Measurements from ENCODE around the gene SIN3B.

Gene SIN3B

GRCh38 chr19:16829822-16830289, 658 bp downstream of the SIN3B start:
- DNase-seq: no peak

GRCh38 chr19:16830679-16831078, 1.5 kb downstream of the SIN3B start:
- DNase-seq: no peak

- DNase-seq: no peak
These were observed 2.3 kb downstream of the SIN3B start for GRCh38 chr19:16831531-16831930.

GRCh38 chr19:16834747-16835146, 5.5 kb downstream of the SIN3B start:
- no peak for DNase-seq

DNA sequence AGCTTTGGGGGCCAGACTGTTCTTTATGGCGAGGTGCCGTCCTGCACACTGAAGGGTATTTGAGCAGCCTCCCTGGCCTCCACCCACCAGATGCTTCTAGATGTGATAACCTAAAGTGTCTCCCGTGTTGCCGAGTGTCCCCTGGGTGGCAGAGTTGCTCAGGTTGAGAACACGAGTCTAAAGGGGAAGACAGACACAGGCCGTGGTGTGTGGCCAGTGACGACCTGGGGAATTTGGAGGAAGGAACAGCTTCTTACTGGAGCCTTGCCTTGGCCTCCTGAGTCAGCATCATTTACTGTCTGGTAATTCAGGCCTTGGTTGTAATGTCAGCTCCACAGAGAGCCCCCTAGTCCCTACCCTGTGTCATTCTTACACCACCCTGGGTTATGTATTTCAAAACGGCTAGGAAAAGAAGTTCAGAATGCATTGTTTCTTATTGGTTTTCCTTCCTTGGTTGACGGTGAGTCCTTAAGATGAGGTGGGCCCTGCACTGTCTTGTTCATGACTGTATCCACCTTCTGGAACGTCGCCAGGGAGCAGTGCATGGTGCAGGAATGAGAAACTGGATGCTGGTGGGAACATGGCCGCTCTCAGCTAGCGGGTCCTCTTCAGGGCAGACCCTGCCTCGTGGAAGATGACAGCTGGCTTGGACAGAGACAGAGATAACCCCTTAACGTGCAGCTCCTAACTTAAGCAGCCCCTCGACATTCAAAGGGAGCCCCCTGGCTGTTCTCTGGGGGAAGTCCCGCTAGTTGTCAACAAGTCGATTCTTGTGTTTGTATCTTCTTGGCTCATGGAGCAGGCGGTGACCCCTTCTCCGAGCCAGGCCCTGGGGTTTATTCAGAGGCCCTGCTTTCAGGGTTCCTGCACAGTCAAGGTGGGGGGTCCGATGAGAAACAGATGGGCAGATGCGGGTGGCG, 7.2 kb downstream of the SIN3B start:
- no peak for DNase-seq

- no peak for DNase-seq
These were observed 7.8 kb downstream of the SIN3B start for GRCh38 chr19:16837035-16837362.

DNA sequence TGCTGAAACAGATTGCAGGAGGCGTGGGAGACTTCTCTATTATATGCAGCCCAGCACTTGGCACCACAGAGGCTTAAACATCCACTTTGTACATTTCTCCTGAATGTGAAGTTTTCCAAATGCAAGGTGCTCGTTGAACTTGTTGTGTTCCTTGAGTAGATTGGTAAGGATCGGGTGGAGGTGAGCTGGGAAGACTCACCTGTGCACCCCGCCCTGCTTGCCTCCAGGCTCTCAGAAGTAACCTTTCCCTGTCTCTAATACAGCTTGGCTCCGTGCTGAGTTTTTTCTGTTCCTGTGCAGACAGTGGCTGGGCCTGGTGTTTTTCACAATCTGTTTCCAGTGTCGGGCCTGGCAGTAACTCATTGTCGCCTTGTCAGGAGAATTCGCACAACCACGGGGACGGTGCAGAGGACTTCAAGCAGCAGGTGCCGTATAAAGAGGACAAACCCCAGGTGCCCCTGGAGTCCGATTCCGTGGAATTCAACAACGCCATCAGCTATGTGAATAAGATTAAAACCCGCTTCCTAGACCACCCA, 12.3 kb downstream of the SIN3B start:
- no peak for DNase-seq

DNA sequence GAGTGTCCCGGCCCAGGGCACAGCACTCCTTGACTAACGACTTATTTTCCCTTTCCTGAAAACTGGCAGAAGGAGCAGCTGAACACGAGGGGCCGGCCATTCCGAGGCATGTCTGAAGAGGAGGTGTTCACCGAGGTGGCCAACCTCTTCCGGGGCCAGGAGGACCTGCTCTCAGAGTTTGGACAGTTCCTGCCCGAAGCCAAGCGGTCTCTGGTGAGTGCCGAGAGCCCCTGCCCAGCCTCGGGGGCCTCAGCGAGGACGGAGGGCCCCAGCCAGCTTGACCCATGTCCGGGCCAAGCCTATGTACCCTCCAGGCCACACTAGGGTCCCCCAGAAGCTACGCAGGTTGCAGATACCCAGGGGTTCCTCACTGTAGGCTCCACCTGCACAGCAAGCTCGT, 17.7 kb downstream of the SIN3B start:
- DNase-seq: no peak

- DNase-seq: no peak
These were observed 18.2 kb downstream of the SIN3B start for GRCh38 chr19:16847430-16847829.

GRCh38 chr19:16849168-16849567, 20.0 kb downstream of the SIN3B start:
- no peak for DNase-seq

GRCh38 chr19:16850133-16850532, 20.9 kb downstream of the SIN3B start:
- DNase-seq: no peak

GRCh38 chr19:16851031-16851712, 22.0 kb downstream of the SIN3B start:
- DNase-seq: no peak

GRCh38 chr19:16853066-16853465, 23.9 kb downstream of the SIN3B start:
- no peak for DNase-seq

DNA sequence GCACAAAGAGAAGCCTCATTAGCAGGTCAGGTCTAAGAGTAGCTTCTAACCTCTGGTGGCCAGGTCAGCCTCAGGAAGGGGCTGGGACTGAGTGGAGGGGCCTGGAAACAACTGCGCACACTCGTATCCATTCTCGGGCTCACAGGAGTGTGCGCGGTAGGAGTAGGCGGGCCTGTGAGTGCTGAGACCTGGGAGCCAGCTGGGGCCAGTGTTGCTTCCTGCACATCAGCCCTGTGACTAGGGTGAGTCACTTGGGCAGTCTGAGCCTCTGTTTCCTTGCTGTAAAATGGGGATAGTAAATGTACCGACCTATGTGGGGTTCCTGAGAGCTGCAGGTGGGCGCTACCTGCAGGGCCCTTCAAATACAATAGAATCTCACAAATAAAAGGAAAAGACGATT, 26.9 kb downstream of the SIN3B start:
- no peak for DNase-seq

GRCh38 chr19:16859626-16860025, 30.4 kb downstream of the SIN3B start:
- no peak for DNase-seq

DNA sequence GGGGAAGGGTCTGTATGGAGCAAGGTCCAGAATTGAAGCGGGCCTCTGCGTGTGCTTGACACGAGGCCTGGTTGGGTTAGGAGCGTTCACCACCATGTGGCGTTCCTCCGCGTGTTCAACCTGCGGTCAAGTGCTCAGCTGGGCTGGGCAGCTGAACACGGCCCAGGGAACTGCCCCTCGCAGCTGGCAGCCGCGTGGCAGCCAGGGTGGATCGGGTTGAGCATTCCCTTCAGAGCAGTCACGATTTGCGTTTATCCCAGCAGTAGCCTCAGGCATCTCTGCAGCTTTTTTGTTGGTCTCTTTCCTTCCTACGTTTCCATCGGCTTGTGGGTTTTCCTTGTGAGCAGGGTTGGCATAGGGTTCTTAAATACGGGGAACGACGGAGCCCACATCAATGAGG, 30.9 kb downstream of the SIN3B start:
- DNase-seq: no peak

DNA sequence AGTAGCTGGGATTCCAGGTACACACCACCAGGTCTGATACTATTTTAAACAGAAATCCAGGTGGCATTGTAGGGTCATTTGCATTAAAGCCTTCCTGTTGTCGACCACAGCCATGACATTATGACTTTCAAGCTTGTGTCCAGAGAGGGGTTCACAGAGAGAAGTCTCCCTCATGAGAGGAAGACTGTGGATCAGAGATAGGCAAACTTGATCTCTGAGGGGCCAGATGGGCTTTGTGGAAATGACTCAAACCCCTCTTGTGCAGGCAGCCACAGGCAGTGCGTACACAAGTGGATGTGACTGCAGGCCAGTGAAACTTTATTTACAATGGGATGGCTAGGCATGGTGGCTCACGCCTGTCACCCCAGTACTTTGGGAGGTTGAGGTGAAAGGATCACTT, 31.8 kb downstream of the SIN3B start:
- no peak for DNase-seq

DNA sequence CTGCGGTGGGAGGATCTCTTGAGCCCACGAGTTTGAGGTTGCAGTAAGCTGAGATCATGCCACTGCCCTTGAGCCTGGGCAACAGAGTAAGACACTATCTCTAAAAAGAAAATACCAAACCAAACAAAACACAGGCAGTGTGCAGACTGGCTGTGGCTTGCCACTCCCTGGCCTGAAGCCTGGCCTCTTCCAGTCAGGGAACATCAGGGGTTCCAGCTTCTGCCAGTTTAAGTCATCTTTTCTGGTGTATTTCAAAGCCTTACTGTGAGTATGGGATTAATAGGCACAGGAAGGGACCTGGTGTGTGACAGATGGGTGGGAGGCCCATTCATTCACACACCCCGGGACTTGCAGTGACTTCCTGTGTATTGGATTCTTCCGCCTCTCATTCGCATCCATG, 32.6 kb downstream of the SIN3B start:
- no peak for DNase-seq

DNA sequence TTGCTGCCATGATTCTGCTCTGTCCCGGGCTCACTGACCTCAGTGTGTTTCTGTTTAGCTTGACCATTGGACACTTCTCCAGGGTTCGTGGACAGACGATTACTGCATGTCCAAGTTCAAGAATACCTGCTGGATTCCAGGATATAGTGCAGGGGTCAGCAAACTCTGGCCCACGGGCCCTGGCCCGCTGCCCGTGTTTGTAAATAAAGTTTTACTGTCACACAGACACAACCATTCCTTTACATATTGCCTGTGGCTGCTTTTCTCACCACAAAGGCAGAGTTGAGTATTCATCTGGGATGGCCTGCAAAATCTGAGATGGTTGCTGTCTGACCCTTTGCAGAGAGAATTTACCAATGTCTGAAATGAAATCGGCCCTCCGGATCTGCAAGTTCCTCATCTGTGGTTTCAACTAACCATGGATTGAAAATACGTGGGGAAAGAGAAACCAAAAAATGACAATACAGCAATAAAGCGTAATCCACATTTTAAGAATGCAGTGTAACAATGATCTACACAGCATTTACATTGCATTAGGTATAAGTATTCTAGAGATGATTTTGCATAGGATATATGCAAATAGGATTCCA, 33.7 kb downstream of the SIN3B start:
- no peak for DNase-seq

DNA sequence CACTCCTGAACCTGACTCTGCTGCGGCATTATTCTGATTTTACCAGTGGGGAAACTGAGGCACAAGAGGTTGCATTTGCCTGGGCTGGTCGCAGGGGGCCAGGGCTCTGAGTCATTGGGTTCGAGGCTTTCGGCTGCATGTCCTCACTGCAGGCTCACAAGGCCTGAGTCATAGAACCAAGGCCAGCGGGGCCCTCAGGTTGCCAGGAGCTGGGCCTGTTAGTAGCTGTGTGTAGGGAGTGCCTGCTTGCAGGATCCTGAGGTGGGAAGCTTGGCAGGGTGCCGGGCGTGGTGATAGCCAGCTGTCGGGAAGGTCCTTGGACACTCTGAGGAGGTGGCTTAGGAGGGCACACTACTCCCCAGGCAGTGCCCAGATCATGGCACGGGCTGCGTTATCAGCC, 38.0 kb downstream of the SIN3B start:
- no peak for DNase-seq

DNA sequence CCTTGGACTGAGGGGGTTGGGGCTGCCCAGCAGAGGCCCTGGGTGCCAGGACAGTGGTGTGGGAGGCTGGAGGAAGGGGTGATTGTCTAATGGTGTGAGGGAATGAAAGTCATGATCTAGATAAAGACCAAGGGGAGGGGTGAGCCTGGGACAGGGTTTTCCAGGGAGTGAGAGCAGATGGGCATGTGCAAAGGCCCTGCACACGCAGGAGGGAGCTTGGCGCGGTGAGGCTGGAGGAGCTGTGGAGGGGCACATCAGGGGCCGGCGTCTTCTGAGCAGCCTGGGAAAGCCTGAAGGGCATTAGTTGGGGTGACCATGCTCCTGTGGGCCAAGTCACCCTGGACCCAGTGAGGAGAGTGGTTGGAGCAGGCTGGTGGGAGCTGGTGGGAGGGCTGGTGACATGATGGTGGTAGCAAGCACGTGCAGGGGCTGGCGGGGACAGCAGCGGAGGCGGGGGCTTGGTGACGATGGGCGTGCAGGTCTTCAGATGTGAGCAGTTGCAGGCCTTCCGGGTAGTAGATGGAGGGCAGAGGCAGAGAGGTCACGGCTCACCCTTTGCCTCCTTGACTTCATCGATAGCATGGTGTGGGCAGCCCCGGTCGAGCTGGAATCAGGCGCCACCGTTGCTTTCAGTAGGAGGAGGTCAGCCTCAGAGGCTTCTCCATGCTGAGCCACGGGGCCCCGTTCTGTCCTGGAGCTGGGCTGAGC, 39.4 kb downstream of the SIN3B start:
- no peak for DNase-seq

DNA sequence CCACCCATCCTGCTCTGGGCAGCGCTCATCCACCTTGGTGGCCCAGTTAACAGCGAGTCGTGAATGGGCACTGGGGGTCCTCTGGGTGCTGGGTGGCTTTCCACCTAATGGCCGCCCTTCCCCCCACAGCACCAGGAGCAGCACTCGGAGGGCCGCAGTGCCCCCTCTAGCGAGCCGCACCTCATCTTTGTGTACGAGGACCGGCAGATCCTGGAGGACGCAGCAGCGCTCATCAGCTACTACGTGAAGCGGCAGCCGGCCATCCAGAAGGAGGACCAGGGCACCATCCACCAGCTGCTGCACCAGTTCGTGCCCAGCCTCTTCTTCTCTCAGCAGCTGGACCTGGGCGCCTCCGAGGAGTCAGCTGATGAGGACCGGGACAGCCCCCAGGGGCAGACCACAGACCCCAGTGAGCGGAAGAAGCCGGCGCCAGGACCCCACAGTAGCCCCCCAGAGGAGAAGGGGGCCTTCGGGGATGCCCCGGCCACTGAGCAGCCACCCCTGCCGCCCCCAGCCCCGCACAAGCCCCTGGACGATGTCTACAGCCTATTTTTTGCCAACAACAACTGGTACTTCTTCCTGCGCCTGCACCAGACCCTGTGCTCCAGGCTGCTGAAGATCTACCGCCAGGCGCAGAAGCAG, 40.3 kb downstream of the SIN3B start:
- DNase-seq: no peak

DNA sequence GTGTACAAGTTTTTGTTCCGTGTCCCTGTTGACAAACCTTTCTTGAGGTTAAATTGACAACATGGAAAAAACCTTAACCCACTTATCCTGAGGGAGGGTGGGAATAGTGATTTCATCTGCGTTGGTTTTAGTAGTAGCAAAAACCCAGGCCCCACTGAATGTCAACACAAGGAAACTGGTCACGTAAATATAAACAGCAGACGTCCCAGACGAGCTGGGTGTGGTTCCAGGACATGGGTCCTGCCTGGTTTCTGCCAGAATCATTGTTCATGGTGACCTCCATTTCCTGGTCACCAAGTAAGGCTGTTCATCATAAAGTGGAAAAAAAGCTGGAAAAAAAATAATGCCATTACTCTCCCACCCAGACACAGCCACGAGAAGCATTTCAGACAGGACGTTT, 42.7 kb downstream of the SIN3B start:
- no peak for DNase-seq

All from NCI-H2227 treated with DMSO at 0.1 percent for 48 hours (cell line).